Measurements from ENCODE around the gene NFAT5.

The NFAT5 gene

GRCh38 chr16:69717066-69717465 lies 151.3 kb downstream of the NFAT5 start:
- Histone ChIP-seq H3K18ac (ENCODE audit: low read length) (no peak overlapping the region), H3K9ac (ENCODE audit: low read depth, low read length, poor library complexity) (no peak overlapping the region), H2BK15ac (ENCODE audit: low read length) (no peak overlapping the region), H2BK12ac (ENCODE audit: low read length) (no peak overlapping the region), H4K91ac (ENCODE audit: low read depth, low read length, poor library complexity) (no peak overlapping the region), H3K36me3 (replicated peaks in 1 of 2; ENCODE audit: control insufficient read depth in 2 of 2, insufficient read depth in 2 of 2, low read length in 2 of 2) (peaks cover 7 to 48% of the 10 kb centered on the region in 2 donors), H4K8ac (ENCODE audit: low read depth, low read length) (no peak overlapping the region), H2BK5ac (ENCODE audit: low read length) (no peak overlapping the region), H3K4me2 (ENCODE audit: insufficient read depth, low read length, poor library complexity, severe bottlenecking) (no peak overlapping the region), H3K4ac (ENCODE audit: low read length) (no peak overlapping the region), H3K14ac (ENCODE audit: low read length) (no peak overlapping the region), H3K79me1 (ENCODE audit: low read depth, low read length) (no peaks in the 10 kb centered on the region), H2BK120ac (ENCODE audit: low read depth, low read length) (no peak overlapping the region), H3K9me3 (replicated peaks in 1 of 2; ENCODE audit: control insufficient read depth in 2 of 2, insufficient read depth in 1 of 2, low read depth in 1 of 2, low read length in 2 of 2) (no peaks in the 10 kb centered on the region), H3K27ac (replicated peaks; ENCODE audit: low read length) (no peak overlapping the region), H3K23ac (ENCODE audit: low read depth, low read length, poor library complexity) (no peak overlapping the region), H2AFZ (ENCODE audit: low read length) (no peak overlapping the region), H3K4me1 (ENCODE audit: control insufficient read depth in 2 of 2, insufficient read depth in 1 of 2, low read depth in 1 of 2, low read length in 2 of 2) (no peaks in the 10 kb centered on the region), H3K4me3 (ENCODE audit: low read length in 2 of 2) (no peak overlapping the region), H3K27me3 (ENCODE audit: control insufficient read depth in 3 of 3, insufficient read depth in 3 of 3, low read depth in 1 of 3, low read length in 3 of 3) (no peaks in the 10 kb centered on the region), H2AK5ac (ENCODE audit: low read depth, low read length) (no peak overlapping the region)
- WGBS, 2 donors (ENCODE audit: extremely low coverage in 2 of 2, insufficient read length in 2 of 2, insufficient replicate concordance in 1 of 2) = no CpG with 5 or more reads among the region's 6 CpGs
- no peak for DNase-seq (ENCODE audit: low spot score)

DNA sequence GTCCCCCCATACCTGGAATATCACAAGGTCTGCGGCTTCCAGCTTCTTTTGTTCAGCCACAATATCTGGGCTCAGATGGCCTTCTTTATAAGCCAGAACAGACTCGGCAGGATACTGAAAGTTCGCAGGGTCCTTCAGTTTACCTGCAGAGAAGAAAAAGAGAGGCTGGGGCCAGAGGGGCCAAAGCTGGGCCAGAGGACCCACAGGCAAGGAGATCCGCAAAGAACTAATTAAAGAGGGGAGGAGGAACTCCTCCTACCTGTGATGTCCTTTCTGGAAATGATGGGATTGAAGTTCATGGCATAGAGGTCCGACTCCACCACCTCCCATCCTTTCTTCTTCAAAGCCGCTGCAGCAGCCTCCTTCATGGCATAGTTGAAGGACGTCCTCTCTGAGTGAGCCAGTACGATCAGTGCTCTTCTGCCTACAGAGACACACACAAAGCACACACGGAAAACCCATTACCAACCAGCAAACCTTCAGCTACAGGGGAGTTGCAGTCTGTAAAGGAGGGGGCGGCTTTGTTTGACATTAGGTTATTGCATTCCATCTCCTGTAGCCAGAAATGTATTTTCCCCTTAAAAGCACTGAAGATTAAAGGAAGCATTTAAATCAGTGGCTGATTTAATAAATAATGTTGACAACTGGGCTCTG lies 152.5 kb downstream of the NFAT5 start:
- Histone ChIP-seq H2AK5ac (ENCODE audit: low read depth, low read length) (no peak overlapping the region), H3K27me3 (ENCODE audit: control insufficient read depth in 3 of 3, insufficient read depth in 3 of 3, low read depth in 1 of 3, low read length in 3 of 3) (no peaks in the 10 kb centered on the region), H3K79me1 (ENCODE audit: low read depth, low read length) (no peaks in the 10 kb centered on the region), H3K4me2 (ENCODE audit: insufficient read depth, low read length, poor library complexity, severe bottlenecking) (no peak overlapping the region), H2BK120ac (ENCODE audit: low read depth, low read length) (no peak overlapping the region), H4K8ac (ENCODE audit: low read depth, low read length) (no peak overlapping the region), H3K27ac (replicated peaks; ENCODE audit: low read length) (no peak overlapping the region), H3K18ac (ENCODE audit: low read length) (no peak overlapping the region), H2BK12ac (ENCODE audit: low read length) (no peak overlapping the region), H3K9ac (ENCODE audit: low read depth, low read length, poor library complexity) (no peak overlapping the region), H2BK15ac (ENCODE audit: low read length) (no peak overlapping the region), H3K4ac (ENCODE audit: low read length) (no peak overlapping the region), H3K4me1 (ENCODE audit: control insufficient read depth in 2 of 2, insufficient read depth in 1 of 2, low read depth in 1 of 2, low read length in 2 of 2) (no peaks in the 10 kb centered on the region), H2BK5ac (ENCODE audit: low read length) (no peak overlapping the region), H3K36me3 (replicated peaks in 1 of 2; ENCODE audit: control insufficient read depth in 2 of 2, insufficient read depth in 2 of 2, low read length in 2 of 2) (peaks cover 4 to 37% of the 10 kb centered on the region in 2 donors), H3K4me3 (ENCODE audit: low read length in 2 of 2) (no peak overlapping the region), H3K9me3 (replicated peaks in 1 of 2; ENCODE audit: control insufficient read depth in 2 of 2, insufficient read depth in 1 of 2, low read depth in 1 of 2, low read length in 2 of 2) (no peaks in the 10 kb centered on the region), H3K14ac (ENCODE audit: low read length) (no peak overlapping the region), H4K91ac (ENCODE audit: low read depth, low read length, poor library complexity) (no peak overlapping the region), H3K23ac (ENCODE audit: low read depth, low read length, poor library complexity) (no peak overlapping the region), H2AFZ (ENCODE audit: low read length) (no peak overlapping the region)
- DNase-seq (ENCODE audit: low spot score) = no peak
- WGBS, 2 donors (ENCODE audit: extremely low coverage in 2 of 2, insufficient read length in 2 of 2, insufficient replicate concordance in 1 of 2) = no CpG with 5 or more reads among the region's 10 CpGs

- H3K4me3 ChIP-seq (ENCODE audit: low read length in 2 of 2) = no peak overlapping the region
- no peak overlapping the region for H3K9ac ChIP-seq (ENCODE audit: low read depth, low read length, poor library complexity)
- peaks cover 2 to 3% of the 10 kb centered on the region in 2 donors for H3K4me1 ChIP-seq (ENCODE audit: control insufficient read depth in 2 of 2, insufficient read depth in 1 of 2, low read depth in 1 of 2, low read length in 2 of 2)
- no peak overlapping the region for H3K4me2 ChIP-seq (ENCODE audit: insufficient read depth, low read length, poor library complexity, severe bottlenecking)
- no peak overlapping the region for H4K8ac ChIP-seq (ENCODE audit: low read depth, low read length)
- no peak for DNase-seq (ENCODE audit: low spot score)
- no peaks in the 10 kb centered on the region for H3K27me3 ChIP-seq (ENCODE audit: control insufficient read depth in 3 of 3, insufficient read depth in 3 of 3, low read depth in 1 of 3, low read length in 3 of 3)
- H2AK5ac ChIP-seq (ENCODE audit: low read depth, low read length) = peak overlapping the region; percentile 6
- H3K23ac ChIP-seq (ENCODE audit: low read depth, low read length, poor library complexity) = no peak overlapping the region
- no peaks in the 10 kb centered on the region for H3K9me3 ChIP-seq (replicated peaks in 1 of 2; ENCODE audit: control insufficient read depth in 2 of 2, insufficient read depth in 1 of 2, low read depth in 1 of 2, low read length in 2 of 2)
- H3K4ac ChIP-seq (ENCODE audit: low read length) = no peak overlapping the region
- no peak overlapping the region for H4K91ac ChIP-seq (ENCODE audit: low read depth, low read length, poor library complexity)
- H3K27ac ChIP-seq (replicated peaks; ENCODE audit: low read length) = no peak overlapping the region
- H2BK12ac ChIP-seq (ENCODE audit: low read length) = no peak overlapping the region
- H2BK15ac ChIP-seq (ENCODE audit: low read length) = no peak overlapping the region
- H3K18ac ChIP-seq (ENCODE audit: low read length) = no peak overlapping the region
- H3K36me3 ChIP-seq (replicated peaks in 1 of 2; ENCODE audit: control insufficient read depth in 2 of 2, insufficient read depth in 2 of 2, low read length in 2 of 2) = peaks cover 1 to 22% of the 10 kb centered on the region in 2 donors
- no peak overlapping the region for H2BK120ac ChIP-seq (ENCODE audit: low read depth, low read length)
- H3K79me1 ChIP-seq (ENCODE audit: low read depth, low read length) = no peaks in the 10 kb centered on the region
- H3K14ac ChIP-seq (ENCODE audit: low read length) = peak overlapping the region; percentile 38
- no peak overlapping the region for H2AFZ ChIP-seq (ENCODE audit: low read length)
- WGBS, 2 donors (ENCODE audit: extremely low coverage in 2 of 2, insufficient read length in 2 of 2, insufficient replicate concordance in 1 of 2) = no CpG with 5 or more reads among the region's 10 CpGs
- H2BK5ac ChIP-seq (ENCODE audit: low read length) = no peak overlapping the region
These were observed 155.2 kb downstream of the NFAT5 start for GRCh38 chr16:69720822-69721430.

- Histone ChIP-seq H4K8ac (ENCODE audit: low read depth, low read length) (no peak overlapping the region), H3K14ac (ENCODE audit: low read length) (peak overlapping the region; percentile 38), H2BK120ac (ENCODE audit: low read depth, low read length) (no peak overlapping the region), H3K4me3 (ENCODE audit: low read length in 2 of 2) (no peak overlapping the region), H3K23ac (ENCODE audit: low read depth, low read length, poor library complexity) (no peak overlapping the region), H2AFZ (ENCODE audit: low read length) (no peak overlapping the region), H3K27ac (replicated peaks; ENCODE audit: low read length) (no peak overlapping the region), H3K18ac (ENCODE audit: low read length) (no peak overlapping the region), H3K9ac (ENCODE audit: low read depth, low read length, poor library complexity) (no peak overlapping the region), H3K79me1 (ENCODE audit: low read depth, low read length) (no peaks in the 10 kb centered on the region), H2BK5ac (ENCODE audit: low read length) (no peak overlapping the region), H3K36me3 (replicated peaks in 1 of 2; ENCODE audit: control insufficient read depth in 2 of 2, insufficient read depth in 2 of 2, low read length in 2 of 2) (peaks cover 1 to 20% of the 10 kb centered on the region in 2 donors), H4K91ac (ENCODE audit: low read depth, low read length, poor library complexity) (no peak overlapping the region), H3K27me3 (ENCODE audit: control insufficient read depth in 3 of 3, insufficient read depth in 3 of 3, low read depth in 1 of 3, low read length in 3 of 3) (no peaks in the 10 kb centered on the region), H3K4ac (ENCODE audit: low read length) (no peak overlapping the region), H2AK5ac (ENCODE audit: low read depth, low read length) (no peak overlapping the region), H3K9me3 (replicated peaks in 1 of 2; ENCODE audit: control insufficient read depth in 2 of 2, insufficient read depth in 1 of 2, low read depth in 1 of 2, low read length in 2 of 2) (no peaks in the 10 kb centered on the region), H2BK12ac (ENCODE audit: low read length) (no peak overlapping the region), H3K4me1 (ENCODE audit: control insufficient read depth in 2 of 2, insufficient read depth in 1 of 2, low read depth in 1 of 2, low read length in 2 of 2) (peaks cover 4 to 5% of the 10 kb centered on the region in 2 donors), H3K4me2 (ENCODE audit: insufficient read depth, low read length, poor library complexity, severe bottlenecking) (no peak overlapping the region), H2BK15ac (ENCODE audit: low read length) (no peak overlapping the region)
- no peak for DNase-seq (ENCODE audit: low spot score)
- WGBS, 2 donors (ENCODE audit: extremely low coverage in 2 of 2, insufficient read length in 2 of 2, insufficient replicate concordance in 1 of 2) = no CpG with 5 or more reads among the region's 6 CpGs
These were observed 155.7 kb downstream of the NFAT5 start for GRCh38 chr16:69721441-69721957.
